ENCODE results near the gene C14orf132. TPM values are rescaled to one million over a fixed set of nuclear protein-coding genes. Genes with fewer than 3 reads are reported as not detected.

The C14orf132 gene
- total RNA-seq, 1 donor from 2014 or later = 0.48 TPM

DNA sequence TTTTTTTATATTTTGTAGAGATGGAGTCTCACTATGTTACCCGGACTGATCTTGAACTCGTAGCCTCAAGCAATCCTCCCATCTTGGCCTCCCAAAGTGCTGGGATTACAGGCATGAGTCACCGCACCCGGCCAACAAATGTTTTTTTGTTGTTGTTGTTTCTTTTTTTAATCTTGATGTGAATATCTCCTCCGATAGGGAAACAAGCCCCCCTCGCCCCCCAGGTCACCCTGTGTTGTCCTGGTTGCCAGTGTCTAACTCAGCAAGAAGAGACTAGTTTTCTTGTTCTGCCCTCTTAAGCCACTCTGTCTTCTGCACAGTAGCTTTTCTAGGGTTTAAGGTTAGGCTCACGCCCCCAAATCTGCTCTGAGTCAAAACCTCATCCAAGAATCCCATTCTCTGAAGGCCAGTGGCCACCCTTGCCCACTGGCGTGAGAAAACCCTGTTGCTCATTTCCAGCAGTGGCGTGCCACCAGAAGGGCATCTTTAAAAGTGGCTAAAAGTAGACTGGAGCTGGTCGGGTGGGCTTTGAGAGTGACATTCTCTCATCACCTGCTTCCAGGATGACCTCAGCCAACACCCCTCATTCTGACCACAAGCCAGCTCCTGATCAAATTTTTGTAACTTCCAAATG lies 42.7 kb downstream of the C14orf132 start:
- intact Hi-C loops (cut with micrococcal nuclease) = no loop called here

DNA sequence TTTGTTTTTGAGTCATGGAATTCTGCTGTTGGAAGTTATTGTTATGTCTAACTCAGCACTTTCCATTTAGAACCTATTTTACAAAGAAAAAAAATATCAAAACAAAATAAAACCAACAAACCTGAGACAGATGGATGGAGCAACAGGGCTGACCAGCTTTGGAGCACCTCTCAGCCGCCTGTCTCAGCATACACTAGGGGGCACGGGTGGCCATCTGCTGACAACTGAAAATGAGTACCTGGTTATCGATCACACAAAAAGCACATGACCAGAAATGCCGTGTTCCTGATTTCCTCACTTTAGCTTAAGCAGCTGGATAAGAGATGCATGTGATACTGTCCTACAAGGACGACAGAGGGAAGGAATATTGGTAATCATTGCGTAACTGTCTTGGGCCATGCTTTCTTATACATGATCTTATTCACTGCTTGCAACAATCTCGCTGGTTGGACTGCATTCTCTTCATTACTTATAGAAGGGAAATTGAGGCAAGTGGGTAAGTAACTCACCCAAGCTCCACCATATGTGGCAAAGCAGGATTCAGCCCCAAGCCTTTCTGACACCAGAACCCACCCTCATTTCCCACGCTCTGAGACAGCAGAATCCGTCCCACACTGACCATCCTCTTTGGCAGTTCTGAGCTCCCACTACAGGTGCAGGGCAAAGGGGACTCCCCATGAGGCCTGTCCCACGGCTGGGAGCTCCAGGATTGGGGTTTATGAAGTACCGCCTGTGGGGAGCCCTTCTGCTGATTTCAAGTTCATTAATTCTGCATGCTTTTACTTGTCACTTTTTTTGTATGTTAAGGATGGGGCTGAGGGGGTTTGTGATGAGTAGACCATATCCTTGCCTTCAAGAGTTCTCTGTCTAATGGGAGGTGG lies 43.5 kb downstream of the C14orf132 start:
- intact Hi-C loops (cut with micrococcal nuclease) = no loop called here

DNA sequence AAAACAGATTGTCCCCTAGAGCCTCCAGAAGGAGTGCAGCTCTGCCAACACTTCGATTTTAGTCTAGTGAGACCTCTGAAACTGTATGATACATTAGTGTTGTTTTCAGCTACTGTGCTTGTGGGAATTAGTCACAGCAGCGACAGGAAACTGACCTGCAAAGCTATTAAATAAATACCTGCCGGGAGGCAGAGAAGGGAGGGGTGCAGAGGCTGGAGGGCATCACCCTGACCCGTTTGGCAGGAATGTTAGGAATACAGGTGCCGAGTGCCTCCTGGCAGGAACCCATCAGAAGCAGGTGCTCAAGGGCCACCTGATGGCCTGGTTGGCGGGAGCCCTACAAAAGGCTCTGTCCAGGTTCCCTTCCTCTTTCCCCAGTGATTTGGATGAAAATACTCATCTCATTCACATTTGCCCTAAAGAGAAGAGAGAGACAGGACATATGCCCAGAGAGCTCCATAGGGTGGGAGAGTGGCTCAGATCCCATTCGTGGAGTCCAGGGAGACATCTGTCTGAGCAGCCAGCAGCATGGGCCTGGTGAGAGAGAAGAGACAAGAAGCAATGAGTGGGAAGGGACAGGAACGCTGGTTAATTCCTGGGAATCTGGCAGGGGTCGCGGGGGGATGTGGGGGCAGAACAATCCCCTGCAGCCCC lies 44.6 kb downstream of the C14orf132 start:
- intact Hi-C loops (cut with micrococcal nuclease) = no loop called here

DNA sequence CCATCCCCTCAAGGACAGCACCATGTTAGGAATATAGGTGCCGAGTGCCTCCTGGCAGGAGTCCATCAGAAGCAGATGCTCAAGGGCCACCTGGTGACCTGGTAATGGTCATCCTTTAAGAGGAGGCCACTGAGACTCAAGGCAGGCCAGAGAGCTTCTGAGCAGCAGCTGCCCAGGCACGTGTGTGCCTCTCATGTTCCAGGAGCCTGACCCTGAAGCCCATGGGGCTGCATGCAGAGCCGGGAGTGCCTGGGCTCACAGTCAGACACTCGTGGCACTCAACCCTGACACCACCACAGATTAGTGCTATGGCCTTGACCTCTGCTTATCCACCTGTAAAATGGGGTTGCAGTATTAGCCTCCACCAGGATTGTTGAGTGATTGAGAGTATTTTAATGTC lies 45.6 kb downstream of the C14orf132 start:
- intact Hi-C loops (cut with micrococcal nuclease) = no loop called here

DNA sequence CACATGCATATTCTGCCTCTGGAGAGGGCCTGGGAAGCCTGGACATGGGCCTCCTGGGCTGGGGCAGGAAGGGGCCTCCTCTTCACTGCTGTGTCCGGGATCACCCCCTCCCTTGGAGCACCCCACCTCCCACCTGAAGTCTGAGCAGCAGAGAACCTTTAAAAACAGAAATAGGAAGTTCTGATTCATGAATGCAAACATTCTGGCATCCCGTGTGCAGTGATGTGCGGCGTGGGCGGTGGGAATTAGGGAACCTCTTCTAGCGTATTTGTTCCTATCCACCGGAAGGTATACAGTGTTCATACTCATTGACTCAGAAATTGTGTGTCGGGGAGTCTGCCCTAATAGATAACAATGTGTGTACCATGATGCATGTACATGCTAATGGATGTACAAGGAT lies 46.2 kb downstream of the C14orf132 start:
- intact Hi-C loops (cut with micrococcal nuclease) = no loop called here

DNA sequence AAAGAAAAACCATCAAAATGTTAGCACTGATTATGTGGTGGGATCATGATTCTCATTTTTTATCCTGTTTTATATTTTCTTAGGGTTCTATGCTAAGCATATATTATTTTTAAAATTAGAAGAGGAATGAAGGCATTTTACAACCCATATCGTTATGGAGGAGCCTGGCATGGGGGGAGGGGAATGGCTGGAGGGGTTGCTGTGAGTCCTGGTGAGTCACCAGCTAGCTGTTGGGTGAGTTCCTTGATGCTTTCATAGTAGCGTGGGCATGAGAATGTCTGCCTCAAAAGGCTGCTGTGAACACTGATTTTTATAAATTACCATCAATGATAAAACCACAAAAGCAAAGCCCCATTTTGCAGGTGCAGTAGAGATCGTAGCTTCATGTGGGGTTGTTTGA lies 46.9 kb downstream of the C14orf132 start:
- intact Hi-C loops (cut with micrococcal nuclease) = no loop called here

DNA sequence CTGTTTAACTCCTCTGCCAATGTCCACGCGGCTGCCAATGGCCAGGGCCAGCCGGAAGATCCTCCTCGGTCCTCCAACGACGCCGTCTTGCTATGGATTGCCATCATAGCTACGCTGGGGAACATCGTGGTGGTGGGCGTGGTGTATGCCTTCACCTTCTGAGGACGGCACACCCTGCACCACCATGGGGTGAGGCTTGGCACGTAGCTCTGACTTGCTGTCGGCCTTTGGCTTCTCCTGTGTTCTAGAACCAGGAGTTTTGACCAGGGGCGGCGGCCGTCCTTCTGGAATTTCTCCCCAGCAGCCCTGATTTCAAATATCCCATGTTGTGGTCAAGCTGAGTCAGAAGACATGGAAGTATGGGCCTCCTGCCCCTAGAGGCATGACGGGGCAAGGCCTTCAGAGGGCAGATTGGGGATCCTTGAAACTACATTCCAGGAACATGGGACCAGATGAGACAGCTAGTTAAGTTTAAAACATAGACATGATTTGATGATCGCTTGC lies 47.5 kb downstream of the C14orf132 start:
- intact Hi-C loops (cut with micrococcal nuclease) = no loop called here

DNA sequence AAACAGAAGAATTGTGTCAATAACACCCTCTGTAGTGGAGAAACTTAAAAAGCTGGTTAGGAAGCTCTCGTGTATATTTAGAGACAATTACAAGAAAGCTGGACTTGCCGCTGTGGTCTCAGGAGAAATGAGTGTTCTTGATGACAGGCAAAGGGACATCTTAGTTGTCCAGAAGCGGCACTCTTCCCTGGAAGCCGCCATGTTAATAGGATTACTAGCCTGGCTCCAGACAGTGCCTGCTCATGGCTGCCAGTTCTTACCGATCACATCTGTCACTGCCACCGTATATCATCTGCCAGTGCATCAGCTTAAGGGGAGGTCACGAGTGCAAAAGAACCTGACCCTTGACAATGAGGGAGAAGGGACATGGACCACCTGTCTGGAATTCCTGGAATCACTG lies 48.9 kb downstream of the C14orf132 start:
- intact Hi-C loops (cut with micrococcal nuclease) = no loop called here

DNA sequence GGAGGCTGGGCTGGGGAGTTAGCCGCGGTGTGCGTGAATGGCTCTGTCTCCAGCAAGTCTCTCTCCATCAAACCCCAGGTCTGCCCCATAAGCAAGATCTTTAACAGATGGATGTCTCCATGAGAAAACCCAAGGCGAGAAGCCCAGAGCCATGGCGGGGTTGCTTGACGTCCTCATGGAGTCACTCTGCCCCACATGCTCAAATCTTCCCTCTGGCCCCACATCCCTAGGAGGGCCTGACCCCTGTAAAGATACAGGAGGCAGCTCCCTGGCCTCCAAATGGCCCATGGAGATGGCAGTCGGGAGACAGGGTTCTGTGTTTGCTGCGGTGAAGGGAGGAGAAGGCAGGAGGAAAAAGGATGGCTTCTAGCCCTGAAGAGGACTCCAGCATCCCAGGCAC lies 49.3 kb downstream of the C14orf132 start:
- intact Hi-C loops (cut with micrococcal nuclease) = no loop called here

DNA sequence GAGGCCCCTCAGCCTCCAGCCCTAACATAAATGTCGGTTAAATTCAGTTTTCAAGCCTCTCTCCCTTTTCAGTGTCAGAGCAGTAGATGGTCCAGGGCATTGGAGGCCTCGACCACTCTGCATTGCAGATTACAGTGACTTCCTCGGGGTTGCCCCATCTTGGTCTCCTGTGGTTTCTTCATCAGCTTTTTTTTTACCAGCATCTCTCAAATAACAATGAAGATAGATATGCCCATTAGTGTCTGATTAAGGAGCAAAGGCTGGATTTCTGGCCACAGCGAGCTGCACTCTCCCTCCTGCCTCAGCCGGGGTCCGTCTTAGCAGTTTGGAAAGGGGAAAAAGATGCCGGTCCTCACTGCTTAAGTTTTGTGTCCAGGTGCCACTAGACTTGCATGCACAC lies 49.7 kb downstream of the C14orf132 start:
- intact Hi-C loops (cut with micrococcal nuclease) = no loop called here

DNA sequence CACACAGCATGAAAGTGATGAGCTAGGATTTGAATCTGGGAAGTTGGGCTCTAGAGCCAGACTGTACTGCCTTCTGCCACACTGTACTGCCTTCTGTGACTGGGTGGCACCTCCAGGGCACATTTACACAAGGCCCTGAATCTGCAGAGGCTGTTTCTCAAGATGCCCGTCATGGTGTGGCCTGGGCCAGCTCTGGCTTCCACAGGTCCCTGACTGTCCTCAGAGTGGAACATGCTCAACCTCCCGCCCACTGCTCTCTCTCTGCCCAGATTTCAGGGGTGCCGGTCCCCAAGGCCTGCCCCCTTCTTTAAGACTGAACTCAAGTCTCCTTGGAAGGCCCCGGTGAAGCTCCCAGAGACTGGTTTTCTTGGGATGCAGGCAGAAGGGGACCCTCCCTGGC lies 50.2 kb downstream of the C14orf132 start:
- intact Hi-C loops (cut with micrococcal nuclease) = no loop called here

DNA sequence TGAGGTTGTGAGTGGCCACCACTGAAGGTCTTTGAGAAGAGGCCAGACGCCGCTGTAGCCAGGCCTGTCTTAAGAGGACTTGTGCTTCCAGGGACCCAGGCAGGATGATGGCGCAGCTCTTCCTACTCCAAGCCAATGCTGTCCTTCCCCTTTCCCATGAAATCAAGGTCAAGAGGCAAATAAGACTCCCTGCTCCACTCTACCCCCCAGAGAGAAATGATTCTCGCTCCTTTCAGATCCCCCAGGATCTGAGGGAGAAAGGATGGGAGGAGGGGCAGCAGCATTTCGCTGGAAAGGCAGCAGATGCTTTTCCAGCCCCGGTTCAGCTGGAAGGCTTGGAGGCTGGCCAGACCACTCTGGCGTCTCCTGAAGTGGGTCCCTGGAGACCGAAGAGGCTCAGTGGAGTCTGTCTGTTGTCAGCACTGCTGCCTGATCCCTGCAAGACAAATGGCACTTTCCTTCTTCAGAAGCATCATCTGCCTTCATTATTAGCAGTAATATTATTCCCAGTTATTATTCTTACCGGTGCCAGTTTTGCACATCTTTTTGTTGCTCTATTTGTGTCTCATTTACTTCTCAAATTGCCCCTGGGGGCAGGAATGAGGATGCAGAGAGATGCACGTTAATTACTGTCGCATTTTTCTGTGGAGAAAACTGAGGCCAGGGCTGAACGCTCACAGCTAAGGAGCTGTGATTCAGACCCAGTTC lies 51.4 kb downstream of the C14orf132 start:
- intact Hi-C loops (cut with micrococcal nuclease) = no loop called here

DNA sequence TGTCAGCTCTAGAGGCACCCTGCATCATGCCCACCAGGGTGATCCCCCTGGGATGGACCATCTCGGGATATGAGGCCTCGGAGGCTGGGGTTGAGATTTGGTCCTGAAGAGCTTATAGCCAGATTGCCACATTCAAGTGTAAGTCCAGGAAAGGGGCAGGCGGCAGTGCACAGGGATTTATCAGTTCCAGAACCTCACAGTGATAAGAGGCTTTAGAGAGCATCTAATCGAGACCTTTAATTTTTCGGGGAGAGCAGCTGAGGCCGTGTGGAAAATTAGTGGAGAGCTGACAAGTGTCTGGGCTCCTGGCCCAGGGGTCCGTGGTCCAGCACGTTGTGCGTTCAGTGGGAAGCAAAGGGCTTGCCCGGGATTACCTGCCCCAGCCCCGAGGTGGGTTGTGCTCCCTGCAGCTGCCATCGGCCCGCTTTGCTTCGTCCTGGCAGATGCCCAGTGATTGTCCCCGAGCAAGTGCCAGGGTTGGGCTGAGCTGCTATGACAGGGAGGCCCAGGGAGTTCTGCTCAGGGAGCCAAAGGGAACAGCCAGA lies 52.1 kb downstream of the C14orf132 start:
- intact Hi-C loops (cut with micrococcal nuclease) = no loop called here

DNA sequence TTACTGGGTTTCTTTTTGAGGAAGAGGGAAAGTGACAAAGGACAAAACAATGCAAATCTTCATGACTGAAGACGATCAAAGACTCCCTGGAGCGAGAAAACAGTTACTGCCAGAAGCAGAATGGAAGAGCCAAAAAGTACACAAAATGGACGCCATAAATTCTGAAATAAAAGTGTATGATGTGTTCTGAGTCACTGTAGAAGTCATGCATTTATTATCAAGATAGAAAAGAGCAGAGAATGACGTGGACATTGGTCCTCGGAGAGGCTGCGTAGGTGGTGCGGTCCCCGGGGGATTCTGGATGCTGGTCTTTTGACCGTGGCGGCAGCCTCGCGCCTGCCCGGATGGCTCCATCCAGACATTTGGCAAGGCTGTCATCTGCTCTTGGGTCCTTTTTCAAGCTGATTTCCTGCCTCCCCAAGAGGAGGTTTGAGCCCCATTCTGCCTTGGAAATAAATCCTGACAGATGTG lies 52.8 kb downstream of the C14orf132 start:
- intact Hi-C loops (cut with micrococcal nuclease) = no loop called here

DNA sequence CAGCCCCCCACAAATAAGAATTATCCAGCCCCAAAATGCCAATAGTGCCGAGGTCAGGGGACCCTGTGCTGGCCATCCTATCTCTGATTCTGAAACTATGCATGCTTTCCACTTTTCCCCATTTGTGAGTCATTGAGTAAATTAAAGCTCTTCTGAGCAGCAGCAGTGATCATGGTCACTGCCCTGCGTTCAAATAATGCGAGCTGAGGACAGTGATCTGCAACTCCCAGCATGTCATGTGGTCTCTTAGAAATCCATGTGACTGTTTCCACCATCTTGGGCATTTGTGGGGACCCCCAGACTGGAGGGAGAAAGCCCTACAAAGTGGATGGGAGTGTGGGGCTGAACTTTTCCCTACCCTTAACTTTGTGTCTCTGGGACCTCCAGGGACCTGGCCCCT lies 53.8 kb downstream of the C14orf132 start:
- intact Hi-C loops (cut with micrococcal nuclease) = no loop called here

DNA sequence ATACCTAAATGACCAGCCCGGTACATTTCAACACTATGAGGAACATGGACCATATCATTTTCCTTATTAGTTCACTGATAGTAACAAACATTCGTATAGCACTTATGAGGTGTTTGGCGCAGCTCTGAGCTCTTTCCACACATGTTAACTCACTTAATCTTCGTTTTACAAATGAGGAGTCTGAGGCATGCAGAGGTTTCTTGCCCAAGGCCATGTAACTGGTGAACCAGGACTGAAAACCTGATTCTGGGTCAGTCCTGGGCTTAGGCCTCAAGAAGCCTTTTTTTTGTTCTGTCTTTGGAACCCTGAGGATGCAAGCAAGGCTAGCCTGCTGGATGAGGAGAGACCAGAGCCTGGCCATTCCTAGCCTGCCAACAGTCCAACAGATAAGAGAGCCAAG lies 55.0 kb downstream of the C14orf132 start:
- intact Hi-C loops (cut with micrococcal nuclease) = no loop called here

DNA sequence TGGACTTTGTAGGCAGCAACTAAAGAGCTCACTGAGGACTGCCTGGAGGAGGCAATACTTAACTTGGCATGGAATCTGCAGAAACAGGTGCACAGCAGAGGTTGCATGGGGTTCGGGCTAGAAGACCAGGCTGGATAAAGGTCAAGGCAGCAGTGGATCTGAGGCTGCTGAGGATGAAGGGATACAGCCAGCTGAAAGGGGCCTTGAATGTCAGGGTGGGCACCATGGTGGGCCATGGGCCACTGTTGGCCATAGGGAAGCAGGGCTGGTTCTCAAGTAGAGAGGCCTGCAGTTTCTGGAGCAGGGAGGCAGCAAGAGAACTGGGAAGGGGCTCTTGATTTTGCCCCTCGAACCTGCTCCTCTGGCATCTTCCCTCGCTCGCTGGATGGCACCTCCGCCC lies 55.5 kb downstream of the C14orf132 start:
- intact Hi-C loops (cut with micrococcal nuclease) = no loop called here

DNA sequence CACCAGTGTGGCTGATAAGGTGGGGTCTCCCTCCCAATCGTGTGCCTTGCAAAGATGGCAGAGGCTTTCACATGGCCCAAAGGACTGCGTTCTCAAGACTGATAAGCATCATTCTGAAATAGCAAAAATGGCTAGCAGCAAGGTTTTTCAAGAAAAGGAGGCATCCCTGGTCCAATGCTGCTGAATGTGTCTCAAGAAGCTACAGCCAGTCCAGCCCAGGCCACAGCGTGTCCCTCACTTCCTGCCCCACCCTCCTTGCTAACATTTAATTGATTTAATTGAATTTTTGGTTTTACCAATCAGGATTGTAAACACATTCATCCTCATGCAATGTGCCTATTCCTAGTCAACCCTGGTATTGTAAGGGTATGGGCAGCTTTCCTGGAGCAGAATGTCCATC lies 55.9 kb downstream of the C14orf132 start:
- intact Hi-C loops (cut with micrococcal nuclease) = no loop called here

DNA sequence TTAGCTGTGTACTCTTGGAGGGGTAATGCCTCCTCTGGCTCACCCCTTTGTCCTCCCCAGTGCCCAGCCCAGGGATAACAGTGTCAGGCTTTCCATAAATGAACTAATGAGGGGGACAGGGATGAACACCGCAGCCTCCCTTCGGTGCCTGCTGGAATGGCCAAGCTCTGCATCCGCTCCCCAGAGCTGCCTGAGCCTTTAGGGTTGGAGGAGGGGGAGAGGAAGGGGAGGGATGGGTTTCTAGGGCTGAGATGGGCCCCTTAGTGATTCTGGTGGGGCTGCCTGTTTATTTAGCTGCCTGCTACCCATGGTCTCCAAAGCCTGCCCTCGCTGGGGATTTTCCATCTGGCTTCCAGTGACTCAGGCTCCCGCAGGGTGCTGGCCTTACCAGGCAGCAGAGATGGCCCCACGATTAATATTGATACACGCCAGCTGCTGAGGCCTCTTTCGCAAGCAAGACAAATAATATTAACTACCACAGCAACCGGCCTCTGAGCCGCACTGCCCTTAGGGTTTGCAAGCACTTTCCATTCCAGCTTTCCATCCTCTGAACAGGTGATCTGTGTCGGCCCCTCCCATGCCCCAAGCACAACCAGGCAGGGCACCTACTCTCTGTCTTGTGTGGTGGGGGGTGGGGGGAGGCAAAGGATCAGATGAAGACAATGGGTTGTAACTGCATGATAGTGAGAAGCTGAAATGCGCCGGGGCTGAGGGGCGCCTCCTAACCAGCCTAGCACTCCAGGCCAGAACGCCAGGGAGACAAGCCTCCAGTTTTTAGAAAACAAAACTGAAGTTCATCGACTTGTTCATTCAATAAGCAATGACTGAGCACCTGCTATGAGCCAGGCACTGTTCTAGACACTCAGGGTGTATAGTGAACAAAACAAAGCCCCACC lies 56.7 kb downstream of the C14orf132 start:
- intact Hi-C loops (cut with micrococcal nuclease) = no loop called here

Measured in T-helper 2 cell treated with Interferon-gamma antibody and Interleukin-4, amounts not matched to agents 100 ng/mL and 5 ng/mL, for 36 hours (primary cell).